IPS-11a (cell line): ENCODE results near the gene PRMT7.

Experiments
- H3K4me3 ChIP-seq: one replicate; pipeline ENCODE4 v1.5.1; 2013; ENCODE audit warnings: low read depth, low read length, control low read depth

The PRMT7 gene

GRCh38 chr16:68345958-68346635 lies 35.3 kb downstream of the PRMT7 start:
- no peak overlapping the region for H3K4me3 ChIP-seq

GRCh38 chr16:68346892-68347480 lies 36.2 kb downstream of the PRMT7 start:
- H3K4me3 ChIP-seq, result no peak overlapping the region

GRCh38 chr16:68347605-68348004 lies 36.8 kb downstream of the PRMT7 start:
- no peak overlapping the region for H3K4me3 ChIP-seq

DNA sequence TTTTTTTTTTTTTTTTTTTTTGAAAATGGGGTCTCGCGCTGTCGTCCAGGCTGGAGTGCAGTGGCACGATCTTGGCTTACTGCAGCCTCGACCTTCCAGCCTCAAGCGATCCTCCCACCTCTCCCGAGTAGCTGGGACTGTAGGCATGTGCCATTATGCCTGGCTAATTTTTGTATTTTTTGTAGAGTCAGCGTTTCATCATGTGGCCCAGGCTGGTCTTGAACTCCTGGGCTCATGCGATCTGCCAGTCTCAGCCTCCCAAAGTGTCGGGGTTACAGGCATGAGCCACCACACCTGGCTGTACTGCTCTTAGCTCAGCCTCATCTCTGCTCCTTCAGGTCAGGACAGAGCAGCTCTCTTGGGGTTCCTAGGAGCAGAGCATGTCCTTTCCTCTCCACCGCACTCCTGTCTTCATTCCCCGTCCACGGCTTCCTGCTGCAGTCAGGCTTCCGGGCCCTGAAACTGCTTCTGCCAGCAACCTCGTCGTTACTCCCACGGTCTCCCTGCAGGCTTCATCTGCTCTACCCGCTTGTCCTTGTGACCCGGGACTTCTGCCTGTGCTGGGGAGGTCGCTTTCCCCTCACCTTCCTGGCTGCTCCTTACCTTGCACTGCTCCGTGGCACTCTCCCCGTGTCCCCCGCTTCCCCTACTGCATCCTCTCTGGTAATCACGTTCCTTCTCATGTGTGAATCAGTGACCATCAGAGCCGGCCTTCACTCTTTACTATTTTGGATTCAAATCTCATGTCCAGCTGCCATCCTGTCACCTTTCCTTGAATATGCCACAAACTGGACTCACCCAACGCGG lies 38.0 kb downstream of the PRMT7 start:
- no peak overlapping the region for H3K4me3 ChIP-seq

DNA sequence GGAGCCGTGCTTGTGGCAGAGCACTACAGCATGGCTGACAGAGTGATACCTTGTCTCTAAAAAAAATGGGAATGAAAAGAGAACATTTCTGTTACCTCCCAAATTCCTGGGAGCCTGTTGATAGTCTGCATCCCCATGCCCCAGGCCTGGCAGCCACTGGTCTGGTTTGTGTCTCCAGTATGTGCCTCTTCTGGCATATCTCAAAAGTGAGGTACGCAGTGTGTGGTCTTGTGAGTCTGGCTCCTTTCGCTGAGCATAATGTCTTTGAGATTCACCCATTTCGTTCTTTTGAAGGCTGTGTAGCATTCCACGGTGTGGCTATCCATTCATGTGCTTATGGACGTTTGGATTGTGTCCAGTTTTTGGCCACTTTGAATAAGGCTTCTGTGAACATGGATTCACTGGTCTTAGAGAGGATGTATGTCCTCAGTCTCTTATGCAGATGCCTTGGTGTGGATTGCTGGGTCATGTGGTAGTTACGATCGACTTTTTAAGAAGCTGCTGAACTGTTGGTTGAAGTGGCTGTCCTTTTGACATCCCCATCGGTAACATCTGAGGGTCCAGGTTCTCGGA lies 39.1 kb downstream of the PRMT7 start:
- no peak overlapping the region for H3K4me3 ChIP-seq

GRCh38 chr16:68350813-68351350 lies 40.1 kb downstream of the PRMT7 start:
- no peak overlapping the region for H3K4me3 ChIP-seq

GRCh38 chr16:68351463-68351862 lies 40.6 kb downstream of the PRMT7 start:
- no peak overlapping the region for H3K4me3 ChIP-seq

DNA sequence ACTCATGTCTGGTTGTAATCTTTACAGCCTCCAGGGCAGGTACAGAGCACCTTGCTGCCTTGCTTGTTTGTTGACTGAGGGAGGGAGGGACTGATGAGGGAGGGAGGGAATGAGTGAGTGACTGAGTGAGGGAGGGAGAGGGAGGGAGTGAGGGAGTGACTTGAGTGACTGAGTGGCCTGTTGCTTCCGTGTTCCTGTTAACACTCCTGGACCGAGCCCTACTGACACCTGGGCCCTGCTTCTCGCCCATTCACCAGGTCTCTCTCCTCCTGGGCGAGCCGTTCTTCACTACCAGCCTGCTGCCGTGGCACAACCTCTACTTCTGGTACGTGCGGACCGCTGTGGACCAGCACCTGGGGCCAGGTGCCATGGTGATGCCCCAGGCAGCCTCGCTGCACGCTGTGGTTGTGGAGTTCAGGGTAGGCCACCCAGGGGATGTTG lies 41.2 kb downstream of the PRMT7 start:
- no peak overlapping the region for H3K4me3 ChIP-seq

GRCh38 chr16:68353366-68353765 lies 42.5 kb downstream of the PRMT7 start:
- no peak overlapping the region for H3K4me3 ChIP-seq

DNA sequence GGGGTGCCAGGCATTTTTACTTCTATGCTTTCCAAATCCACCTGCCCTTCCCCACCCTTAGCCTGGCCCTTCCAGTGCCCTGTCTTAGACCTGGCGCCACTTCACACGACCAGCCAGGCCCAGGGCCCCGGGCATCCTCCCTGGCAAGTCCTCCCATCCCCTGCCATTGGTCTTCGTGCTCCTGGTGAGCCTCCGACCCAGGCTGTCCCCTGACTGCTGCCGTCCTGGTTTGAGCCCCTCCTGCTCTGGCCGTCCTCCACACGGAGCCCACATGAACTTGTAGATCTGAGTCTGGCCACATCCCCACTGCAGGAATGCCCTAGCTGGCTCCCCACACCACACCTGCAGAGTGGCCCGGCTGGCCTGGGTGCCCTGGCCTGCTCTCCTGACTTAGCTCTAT lies 44.0 kb downstream of the PRMT7 start:
- H3K4me3 ChIP-seq, result no peak overlapping the region

DNA sequence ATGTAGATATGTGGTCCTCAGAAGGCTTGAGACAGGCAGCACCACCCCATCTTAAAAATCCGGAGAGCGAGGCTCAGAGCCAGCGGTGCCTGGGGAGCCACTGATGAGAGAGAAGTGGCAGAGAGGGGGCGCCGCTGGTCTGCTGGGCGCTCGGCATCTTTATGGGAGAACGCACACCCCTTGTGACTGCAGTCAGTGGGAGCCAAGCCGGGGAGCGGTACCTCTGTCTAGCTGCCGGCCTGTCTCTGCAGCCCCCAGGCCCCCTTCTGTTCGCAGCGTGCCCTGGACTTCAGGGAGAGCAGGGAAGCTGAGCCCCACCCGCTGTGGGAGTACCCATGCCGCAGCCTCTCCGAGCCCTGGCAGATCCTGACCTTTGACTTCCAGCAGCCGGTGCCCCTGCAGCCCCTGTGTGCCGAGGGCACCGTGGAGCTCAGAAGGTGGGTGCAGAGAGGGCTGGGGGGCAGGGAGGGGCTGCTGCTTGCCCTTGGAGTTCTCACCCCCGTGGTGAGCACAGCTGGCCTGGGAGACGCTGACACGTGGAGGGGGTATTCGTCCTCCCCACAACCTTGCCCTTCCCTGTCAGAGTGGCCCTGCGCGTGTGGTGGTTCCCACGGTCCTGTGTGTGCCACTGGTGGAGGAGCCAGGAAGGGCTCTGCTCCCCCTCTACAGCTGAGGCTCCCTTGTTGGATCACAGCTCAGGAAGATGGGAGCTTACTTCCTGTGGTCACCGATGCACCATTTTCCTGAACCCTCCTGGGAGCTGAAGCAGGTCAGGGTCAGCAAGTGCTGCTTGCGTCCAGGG lies 44.8 kb downstream of the PRMT7 start:
- no peak overlapping the region for H3K4me3 ChIP-seq

- H3K4me3 ChIP-seq, result no peak overlapping the region
These were observed 45.6 kb downstream of the PRMT7 start for GRCh38 chr16:68356249-68356918.

DNA sequence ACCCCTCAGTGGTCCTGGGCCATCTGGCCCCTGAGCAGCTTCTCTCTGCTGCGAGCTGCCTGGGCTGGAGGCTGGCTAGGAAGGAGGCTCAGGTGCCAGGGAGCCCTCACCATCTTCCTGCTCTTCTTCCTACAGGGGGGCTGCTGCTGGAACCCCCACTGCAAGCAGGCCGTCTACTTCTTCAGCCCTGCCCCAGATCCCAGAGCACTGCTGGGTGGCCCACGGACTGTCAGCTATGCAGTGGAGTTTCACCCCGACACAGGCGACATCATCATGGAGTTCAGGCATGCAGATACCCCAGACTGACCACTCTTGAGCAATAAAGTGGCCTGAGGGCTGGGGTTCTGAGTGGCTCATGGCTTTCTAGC lies 46.1 kb downstream of the PRMT7 start:
- H3K4me3 ChIP-seq, result no peak overlapping the region

- H3K4me3 ChIP-seq, result no peak overlapping the region
These were observed 46.7 kb downstream of the PRMT7 start for GRCh38 chr16:68357521-68357922.

- no peak overlapping the region for H3K4me3 ChIP-seq
These were observed 47.1 kb downstream of the PRMT7 start for GRCh38 chr16:68357923-68358322.

- H3K4me3 ChIP-seq, result no peak overlapping the region
These were observed 48.1 kb downstream of the PRMT7 start for GRCh38 chr16:68358951-68359350.

DNA sequence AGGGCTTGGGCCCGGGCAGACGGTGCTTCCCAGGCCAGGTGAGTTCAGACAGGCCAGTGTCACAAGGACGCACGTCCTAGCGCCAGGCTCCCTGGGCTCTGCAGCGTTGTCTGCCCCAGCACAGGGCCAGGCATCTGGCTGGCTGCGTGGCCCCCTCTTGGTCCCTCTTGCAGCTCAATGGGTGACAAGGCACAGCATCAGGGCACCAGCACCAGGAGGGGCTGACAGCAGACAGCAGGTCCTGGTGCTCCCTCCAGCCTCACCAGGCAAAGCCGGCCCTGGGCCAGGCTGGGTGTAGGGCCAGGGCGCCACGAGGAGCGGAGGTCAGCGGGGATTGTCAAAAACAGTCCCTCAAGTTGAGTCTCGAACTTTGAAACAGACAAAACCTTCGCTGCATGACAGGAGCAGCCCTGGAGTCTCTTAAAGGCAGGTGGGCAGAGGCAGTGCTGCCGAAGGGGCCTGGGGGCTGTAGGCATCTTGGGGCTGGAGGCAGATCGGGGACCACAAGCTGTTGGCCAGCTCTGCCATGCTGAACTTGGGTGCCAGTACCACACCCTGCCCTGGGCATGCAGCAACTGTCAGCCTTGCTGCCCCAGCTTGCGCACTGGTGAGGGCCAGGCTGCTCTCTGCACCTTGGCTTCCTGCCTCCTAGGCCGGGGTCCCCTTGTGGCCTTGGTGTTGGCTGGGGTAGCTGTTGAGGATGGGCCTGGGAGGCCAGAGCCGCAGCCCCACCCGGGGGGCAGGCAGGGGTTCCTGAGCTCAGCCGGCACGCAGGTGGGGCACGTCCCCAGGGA lies 48.8 kb downstream of the PRMT7 start:
- H3K4me3 ChIP-seq, result no peak overlapping the region

DNA sequence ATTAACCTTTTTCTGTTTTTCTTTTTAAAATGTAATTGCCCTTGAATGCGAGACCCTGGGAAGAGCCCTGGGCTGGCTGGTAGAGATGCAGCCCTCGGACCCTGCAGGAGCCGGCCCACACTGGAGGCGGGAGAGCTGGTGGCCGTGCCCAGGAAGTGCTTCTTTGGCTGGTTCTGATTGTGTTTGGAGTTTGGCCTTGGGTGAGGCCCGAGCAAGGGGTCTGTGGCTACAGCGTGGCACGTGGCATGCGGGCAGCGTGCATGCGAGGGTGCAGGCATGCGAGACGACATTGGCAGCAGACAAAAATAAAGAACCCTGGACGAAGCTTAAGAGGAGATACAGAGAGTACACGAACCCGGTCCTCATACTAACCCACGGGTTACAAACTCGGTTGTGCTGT lies 49.7 kb downstream of the PRMT7 start:
- H3K4me3 ChIP-seq, result no peak overlapping the region

DNA sequence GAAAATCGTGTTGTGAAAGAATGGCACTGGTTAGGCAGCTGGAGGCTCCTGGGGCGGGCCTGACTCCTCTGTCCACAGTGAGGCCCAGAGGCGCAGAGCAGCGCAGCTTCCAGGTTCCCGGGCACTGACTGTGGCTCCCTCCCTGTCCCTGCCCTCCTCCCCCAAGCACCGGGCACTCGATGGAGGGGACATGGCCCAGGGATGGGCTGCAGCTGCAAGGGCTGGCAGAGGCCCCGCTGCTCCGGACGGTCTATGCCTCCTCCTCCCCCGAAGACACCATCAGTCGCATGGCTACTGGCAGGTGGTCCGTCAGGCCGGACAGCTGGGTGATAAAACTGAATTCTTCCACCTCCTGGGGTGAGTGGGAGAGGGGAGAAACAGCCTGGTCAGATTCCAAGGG lies 50.1 kb downstream of the PRMT7 start:
- no peak overlapping the region for H3K4me3 ChIP-seq
